ENCODE results near the gene ASPHD2.

The ASPHD2 gene

DNA sequence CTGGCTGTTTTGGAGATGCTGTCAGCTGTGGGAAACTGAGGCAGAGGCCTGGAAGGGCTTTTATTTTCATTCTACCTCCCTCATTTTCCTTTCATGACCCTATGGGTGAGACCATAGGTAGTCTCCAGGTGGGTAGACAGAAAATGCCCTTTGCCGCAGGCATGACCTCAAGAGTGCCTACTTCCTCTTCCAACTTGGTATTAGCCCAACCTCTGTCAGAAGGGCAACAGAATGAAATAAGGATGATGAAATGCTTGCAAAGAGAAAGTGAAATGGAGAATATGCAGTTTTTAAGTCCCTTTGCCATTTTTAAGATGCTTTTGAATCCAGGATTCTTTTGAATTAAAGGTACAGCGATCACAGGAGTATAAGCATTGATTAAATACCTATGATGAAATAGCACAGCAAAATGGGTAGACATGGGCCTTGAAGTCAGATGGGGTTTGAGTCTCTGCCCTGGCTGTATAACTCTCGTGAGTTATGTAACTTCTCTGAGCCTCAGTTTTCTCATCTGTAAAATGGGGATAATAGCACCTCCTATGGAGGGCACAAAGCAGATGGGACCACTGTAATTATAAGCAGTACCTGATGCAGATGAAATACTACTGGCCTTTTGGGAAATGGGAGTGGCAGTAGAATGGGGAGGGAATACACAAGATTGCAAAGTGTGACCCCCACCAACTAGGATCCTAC is 3.7 kb downstream of the ASPHD2 start:
- Histone ChIP-seq H3K9ac (ENCODE audit: low read depth, low read length) (no peak overlapping the region), H3K4me3 (ENCODE audit: low read depth in 1 of 2, low read length in 2 of 2) (no peak overlapping the region), H2AFZ (ENCODE audit: low read depth, low read length) (no peak overlapping the region), H3K4me1 (ENCODE audit: insufficient read depth, low read length) (peaks cover 30% of the 10 kb centered on the region), H3K4me2 (ENCODE audit: insufficient read depth, low read length) (no peak overlapping the region), H4K20me1 (ENCODE audit: insufficient read depth, low read length) (0 out of 2 replicates have a peak, but pooled peaks cover 3% of the 10 kb centered on the region), H3K27me3 (ENCODE audit: insufficient read depth, low read length, poor library complexity) (no peaks in the 10 kb centered on the region), H3K27ac (ENCODE audit: low read length) (no peak overlapping the region), H3K36me3 (ENCODE audit: insufficient read depth, low read length) (peaks cover 8% of the 10 kb centered on the region; the same call in 1 of the 2 replicates), H3K79me2 (ENCODE audit: insufficient read depth, low read length) (no peaks in the 10 kb centered on the region), H3K9me3 (ENCODE audit: insufficient read depth, low read length, severe bottlenecking) (no peaks in the 10 kb centered on the region)
- ATAC-seq (ENCODE audit: insufficient read depth, low read depth) (no peak), DNase-seq (no peak)
- no peak for TF ChIP-seq EZH2 (IDR thresholded peaks at IDR 0.05; ENCODE audit: borderline replicate concordance, low read depth, low read length, severe bottlenecking)
- TF ChIP-seq, protein P1, sequence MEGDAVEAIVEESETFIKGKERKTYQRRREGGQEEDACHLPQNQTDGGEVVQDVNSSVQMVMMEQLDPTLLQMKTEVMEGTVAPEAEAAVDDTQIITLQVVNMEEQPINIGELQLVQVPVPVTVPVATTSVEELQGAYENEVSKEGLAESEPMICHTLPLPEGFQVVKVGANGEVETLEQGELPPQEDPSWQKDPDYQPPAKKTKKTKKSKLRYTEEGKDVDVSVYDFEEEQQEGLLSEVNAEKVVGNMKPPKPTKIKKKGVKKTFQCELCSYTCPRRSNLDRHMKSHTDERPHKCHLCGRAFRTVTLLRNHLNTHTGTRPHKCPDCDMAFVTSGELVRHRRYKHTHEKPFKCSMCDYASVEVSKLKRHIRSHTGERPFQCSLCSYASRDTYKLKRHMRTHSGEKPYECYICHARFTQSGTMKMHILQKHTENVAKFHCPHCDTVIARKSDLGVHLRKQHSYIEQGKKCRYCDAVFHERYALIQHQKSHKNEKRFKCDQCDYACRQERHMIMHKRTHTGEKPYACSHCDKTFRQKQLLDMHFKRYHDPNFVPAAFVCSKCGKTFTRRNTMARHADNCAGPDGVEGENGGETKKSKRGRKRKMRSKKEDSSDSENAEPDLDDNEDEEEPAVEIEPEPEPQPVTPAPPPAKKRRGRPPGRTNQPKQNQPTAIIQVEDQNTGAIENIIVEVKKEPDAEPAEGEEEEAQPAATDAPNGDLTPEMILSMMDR (IDR thresholded peaks at IDR 0.05; ENCODE audit: borderline replicate concordance, extremely low read depth, low read length, poor library complexity, severe bottlenecking): no peak

DNA sequence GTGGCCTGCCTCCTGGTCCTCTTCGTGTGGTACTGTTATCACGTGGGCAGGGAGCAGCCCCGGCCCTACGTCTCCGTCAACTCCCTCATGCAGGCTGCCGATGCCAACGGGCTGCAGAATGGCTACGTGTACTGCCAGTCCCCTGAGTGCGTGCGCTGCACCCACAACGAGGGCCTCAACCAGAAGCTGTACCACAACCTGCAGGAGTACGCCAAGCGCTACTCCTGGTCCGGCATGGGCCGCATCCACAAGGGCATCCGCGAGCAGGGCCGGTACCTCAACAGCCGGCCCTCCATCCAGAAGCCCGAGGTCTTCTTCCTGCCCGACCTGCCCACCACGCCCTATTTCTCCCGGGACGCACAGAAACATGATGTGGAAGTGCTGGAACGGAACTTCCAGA is 4.7 kb downstream of the ASPHD2 start:
- peaks cover 23% of the 10 kb centered on the region for H3K4me1 ChIP-seq (ENCODE audit: insufficient read depth, low read length)

DNA sequence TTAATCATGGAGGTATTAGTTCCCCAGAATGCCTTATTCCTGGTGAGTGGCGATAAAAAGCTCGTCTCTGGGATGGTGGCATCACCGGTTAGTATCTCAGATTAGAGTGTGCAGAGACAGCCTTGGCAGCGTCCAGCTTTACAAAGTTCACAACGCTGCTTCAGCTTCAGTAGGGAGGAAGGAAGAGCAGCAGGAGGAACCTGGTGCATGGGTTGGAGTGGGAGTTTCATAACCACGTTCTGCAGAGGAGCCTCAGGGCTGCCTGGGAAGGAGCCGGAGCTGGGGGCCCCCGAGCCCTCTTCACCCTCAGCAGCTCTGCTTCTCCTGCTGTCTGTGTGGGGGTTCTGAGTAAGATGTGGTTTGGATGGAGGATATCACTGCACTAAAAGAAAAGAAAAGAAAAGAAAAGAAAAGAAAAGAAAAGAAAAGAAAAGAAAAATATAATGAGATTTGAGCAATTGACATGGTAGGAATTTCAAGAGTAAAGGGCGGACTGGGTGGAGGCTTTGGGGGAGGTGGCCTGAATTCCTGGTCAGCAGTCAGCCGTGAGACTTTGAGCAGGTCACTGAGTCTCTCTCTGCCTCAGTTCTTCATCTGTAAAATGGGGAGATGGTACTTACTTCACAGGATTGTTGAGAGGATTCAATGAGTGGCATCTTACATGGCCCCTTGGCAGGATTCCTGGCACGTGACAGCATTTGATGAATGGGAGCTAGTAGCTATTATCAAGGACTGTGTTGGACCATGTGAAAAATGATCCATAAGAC is 6.5 kb downstream of the ASPHD2 start:
- no peaks in the 10 kb centered on the region for H3K79me2 ChIP-seq (ENCODE audit: insufficient read depth, low read length)
- TF ChIP-seq, protein P1 (IDR thresholded peaks at IDR 0.05; ENCODE audit: borderline replicate concordance, extremely low read depth, low read length, poor library complexity, severe bottlenecking): no peak
- TF ChIP-seq EZH2 (IDR thresholded peaks at IDR 0.05; ENCODE audit: borderline replicate concordance, low read depth, low read length, severe bottlenecking): no peak

More for the DNA sequence above, 4.7 kb downstream of the ASPHD2 start:
- Histone ChIP-seq H4K20me1 (ENCODE audit: insufficient read depth, low read length) (0 out of 2 replicates have a peak, but pooled peaks cover 3% of the 10 kb centered on the region), H3K27me3 (ENCODE audit: insufficient read depth, low read length, poor library complexity) (no peaks in the 10 kb centered on the region), H3K79me2 (ENCODE audit: insufficient read depth, low read length) (no peaks in the 10 kb centered on the region), H3K27ac (ENCODE audit: low read length) (no peak overlapping the region), H3K4me3 (ENCODE audit: low read depth in 1 of 2, low read length in 2 of 2) (no peak overlapping the region), H3K9ac (ENCODE audit: low read depth, low read length) (no peak overlapping the region), H3K9me3 (ENCODE audit: insufficient read depth, low read length, severe bottlenecking) (no peaks in the 10 kb centered on the region), H2AFZ (ENCODE audit: low read depth, low read length) (no peak overlapping the region), H3K4me2 (ENCODE audit: insufficient read depth, low read length) (no peak overlapping the region), H3K36me3 (ENCODE audit: insufficient read depth, low read length) (peaks cover 8% of the 10 kb centered on the region; the same call in 1 of the 2 replicates)
- TF ChIP-seq, protein P1 (IDR thresholded peaks at IDR 0.05; ENCODE audit: borderline replicate concordance, extremely low read depth, low read length, poor library complexity, severe bottlenecking): no peak
- TF ChIP-seq EZH2 (IDR thresholded peaks at IDR 0.05; ENCODE audit: borderline replicate concordance, low read depth, low read length, severe bottlenecking): no peak
- ATAC-seq (ENCODE audit: insufficient read depth, low read depth): no peak
- DNase-seq: no peak

More for the DNA sequence above, 6.5 kb downstream of the ASPHD2 start:
- H3K4me1 ChIP-seq (ENCODE audit: insufficient read depth, low read length): peaks cover 12% of the 10 kb centered on the region
- DNase-seq (no peak), ATAC-seq (ENCODE audit: insufficient read depth, low read depth) (no peak)
- no peak overlapping the region for H3K4me3 ChIP-seq (ENCODE audit: low read depth in 1 of 2, low read length in 2 of 2)
- H2AFZ ChIP-seq (ENCODE audit: low read depth, low read length): no peak overlapping the region
- H4K20me1 ChIP-seq (ENCODE audit: insufficient read depth, low read length): 0 out of 2 replicates have a peak, but pooled peaks cover 3% of the 10 kb centered on the region
- H3K27me3 ChIP-seq (ENCODE audit: insufficient read depth, low read length, poor library complexity): no peaks in the 10 kb centered on the region
- H3K27ac ChIP-seq (ENCODE audit: low read length): no peak overlapping the region
- H3K36me3 ChIP-seq (ENCODE audit: insufficient read depth, low read length): peaks cover 8% of the 10 kb centered on the region; the same call in 1 of the 2 replicates
- H3K9me3 ChIP-seq (ENCODE audit: insufficient read depth, low read length, severe bottlenecking): no peaks in the 10 kb centered on the region
- H3K4me2 ChIP-seq (ENCODE audit: insufficient read depth, low read length): no peak overlapping the region
- no peak overlapping the region for H3K9ac ChIP-seq (ENCODE audit: low read depth, low read length)
